Keratinocyte (primary cell): ENCODE data around the gene SUN3. TPM values are rescaled to one million over a fixed set of nuclear protein-coding genes. Genes with fewer than 3 reads are reported as not detected.

Experiments
- DNase-seq: peaks from one replicate; pipeline ENCODE4 v3.0.0-alpha.2; 2011; ENCODE audit warnings: low read depth, missing footprints, low spot score
- FAIRE-seq: peaks from 2 replicates; lab custom pipeline; 2011; peaks lifted over from hg19 to GRCh38; lab: Jason Lieb, UNC
- H2AFZ ChIP-seq: 2 replicates; pipeline ENCODE4 v1.6.0; 2012; ENCODE audit warnings: low read length, control low read depth, inconsistent platforms; ENCODE audit not compliant: control insufficient read depth
- H3K27ac ChIP-seq: 2 replicates; pipeline ENCODE4 v1.5.1; 2011; ENCODE audit warnings: low read length; ENCODE audit not compliant: control insufficient read depth, insufficient read depth
- H3K27me3 ChIP-seq: 3 replicates; pipeline ENCODE4 v1.6.0; 2011; ENCODE audit warnings: low read length; ENCODE audit not compliant: control insufficient read depth, insufficient read depth; ENCODE audit errors: extremely low read depth
- H3K36me3 ChIP-seq, 2 experiments: 2 replicates in 1 of 2; 3 replicates in 1 of 2; pipeline ENCODE4 v1.5.1; 2011; ENCODE audit warnings: low read length in 2 of 2, mild to moderate bottlenecking in 1 of 2; ENCODE audit not compliant: control insufficient read depth in 2 of 2, insufficient read depth in 2 of 2; ENCODE audit errors: extremely low read depth in 1 of 2
- H3K4me1 ChIP-seq: 3 replicates; pipeline ENCODE4 v1.5.1; 2011; ENCODE audit warnings: low read length; ENCODE audit not compliant: control insufficient read depth, insufficient read depth; ENCODE audit errors: extremely low read depth
- H3K4me2 ChIP-seq: 3 replicates; pipeline ENCODE4 v1.6.0; 2011; ENCODE audit warnings: low read depth, low read length; ENCODE audit not compliant: control insufficient read depth, insufficient read depth; ENCODE audit errors: extremely low read depth
- H3K4me3 ChIP-seq, 3 experiments: fragments of 200-600 bp in 1 of 3; sonication (generic) in 1 of 3; 2 replicates in 2 of 3; 3 replicates in 1 of 3; pipeline ENCODE4 v1.5.1; 2011 to 2016; ENCODE audit warnings: low read length in 3 of 3, mild to moderate bottlenecking in 3 of 3, control low read depth in 2 of 3, inconsistent platforms in 1 of 3, low read depth in 1 of 3, mixed read lengths in 1 of 3, mixed run types in 1 of 3, moderate library complexity in 1 of 3; ENCODE audit not compliant: control insufficient read depth in 2 of 3, insufficient read depth in 2 of 3; ENCODE audit errors: extremely low read depth in 1 of 3
- H3K79me2 ChIP-seq: 2 replicates; pipeline ENCODE4 v1.6.0; 2012; ENCODE audit warnings: low read length; ENCODE audit not compliant: control insufficient read depth, insufficient read depth
- H3K9ac ChIP-seq: 3 replicates; pipeline ENCODE4 v1.6.0; 2011; ENCODE audit warnings: low read length; ENCODE audit not compliant: control insufficient read depth, insufficient read depth; ENCODE audit errors: extremely low read depth
- H3K9me1 ChIP-seq: 3 replicates; pipeline ENCODE4 v1.6.0; 2011; ENCODE audit warnings: low read length; ENCODE audit not compliant: control insufficient read depth, insufficient read depth; ENCODE audit errors: extremely low read depth
- H3K9me3 ChIP-seq: 2 replicates; pipeline ENCODE4 v1.5.1; 2012; ENCODE audit warnings: low read depth, low read length; ENCODE audit not compliant: control insufficient read depth
- H4K20me1 ChIP-seq: 3 replicates; pipeline ENCODE4 v1.6.0; 2011; ENCODE audit warnings: low read length; ENCODE audit not compliant: control insufficient read depth, insufficient read depth; ENCODE audit errors: extremely low read depth
- EZH2 ChIP-seq: IDR thresholded peaks from one replicate; pipeline ENCODE4 v1.6.1; 2012; ENCODE audit warnings: inconsistent platforms, mild to moderate bottlenecking, low read length, moderate library complexity
- dilution Hi-C: fragments of 300-500 bp; cut with MboI; formaldehyde crosslinking; loops from one replicate; pipeline ENCODE4 v1.7.0; 2020; ENCODE audit warnings: low sequenced_read_pairs; ENCODE audit not compliant: extremely low pct_ligation_motif_present
- polyA plus RNA-seq, 5 experiments: library from polyadenylated mRNA; depleted of rRNA in 3 of 5; stranded (reverse) in 3 of 5; stranded (forward) in 1 of 5; unstranded in 1 of 5; fragments of >200 nt; gene quantifications; 1 replicate in 1 of 5; 2 replicates in 3 of 5; 3 replicates in 1 of 5; pipeline versions ENCODE4 v1.2.1 to v1.2.3, GENCODE V29; 2011 to 2012; ENCODE audit warnings: missing spikeins in 2 of 5, low read depth in 1 of 5, low replicate concordance in 1 of 5
- TF ChIP-seq, protein P1 (sequence below), 3 experiments: IDR thresholded peaks in 1 of 3; conservative IDR thresholded peaks in 1 of 3; optimal IDR thresholded peaks in 1 of 3; 2 replicates in 2 of 3; 3 replicates in 1 of 3; pipeline versions ENCODE3 to v1.5.1; 2011; ENCODE audit warnings: low read length in 3 of 3, mild to moderate bottlenecking in 3 of 3, moderate library complexity in 2 of 3, control low read depth in 1 of 3, inconsistent platforms in 1 of 3; ENCODE audit not compliant: insufficient read depth in 2 of 3; ENCODE audit errors: extremely low read depth in 1 of 3

Gene SUN3
- polyA plus RNA-seq, 1 donor (not counting 4 experiments of a cell fraction or from before 2014, with no cell fraction given) = not detected

DNA sequence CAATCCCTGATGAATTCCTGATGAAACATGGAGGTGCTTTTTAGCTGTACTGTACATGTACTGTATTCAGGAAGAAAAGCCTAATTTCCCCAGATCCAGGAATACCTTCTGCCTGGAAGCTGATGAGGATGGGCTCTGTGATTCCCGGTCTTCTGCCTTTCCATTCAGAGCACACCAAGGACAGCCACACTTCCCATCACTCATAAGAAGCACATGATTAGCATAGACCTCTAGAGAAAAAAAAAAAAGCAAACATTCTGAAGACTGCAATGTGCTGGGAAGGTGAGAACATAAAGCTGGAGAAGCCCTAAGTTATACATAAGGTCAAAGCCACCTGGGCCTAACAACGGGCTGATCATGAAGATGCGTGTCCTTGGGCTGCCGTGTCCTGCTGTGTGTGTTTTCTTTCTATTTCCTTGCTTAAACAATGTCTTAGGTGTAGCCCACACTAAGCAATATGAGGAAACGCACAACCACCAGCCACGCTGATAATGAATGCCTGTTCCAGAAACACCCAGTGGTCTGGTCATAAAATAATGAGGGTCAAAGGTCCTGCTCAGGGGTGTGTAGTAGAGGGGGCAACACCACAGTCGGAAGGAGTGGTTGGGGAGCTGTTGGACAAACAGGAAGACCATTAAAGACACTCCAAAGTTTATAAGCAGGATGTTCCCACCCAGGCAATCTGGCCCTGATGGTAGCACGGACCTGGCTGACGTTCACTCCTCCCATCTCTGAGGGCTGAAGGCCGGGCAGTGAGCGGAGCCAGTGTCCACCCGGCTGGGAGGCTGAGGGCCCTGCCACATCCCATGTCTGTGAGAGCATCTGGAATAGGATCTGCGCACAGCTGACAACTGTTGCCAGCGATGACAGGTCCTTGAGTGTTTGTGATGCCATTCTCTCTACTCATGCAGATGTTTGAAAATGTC lies 88.6 kb downstream of the SUN3 start:
- no peak overlapping the region for H2AFZ ChIP-seq
- no peaks in the 10 kb centered on the region for H3K9me3 ChIP-seq
- no peak overlapping the region for H3K27ac ChIP-seq
- no peak for TF ChIP-seq EZH2
- TF ChIP-seq, protein P1, sequence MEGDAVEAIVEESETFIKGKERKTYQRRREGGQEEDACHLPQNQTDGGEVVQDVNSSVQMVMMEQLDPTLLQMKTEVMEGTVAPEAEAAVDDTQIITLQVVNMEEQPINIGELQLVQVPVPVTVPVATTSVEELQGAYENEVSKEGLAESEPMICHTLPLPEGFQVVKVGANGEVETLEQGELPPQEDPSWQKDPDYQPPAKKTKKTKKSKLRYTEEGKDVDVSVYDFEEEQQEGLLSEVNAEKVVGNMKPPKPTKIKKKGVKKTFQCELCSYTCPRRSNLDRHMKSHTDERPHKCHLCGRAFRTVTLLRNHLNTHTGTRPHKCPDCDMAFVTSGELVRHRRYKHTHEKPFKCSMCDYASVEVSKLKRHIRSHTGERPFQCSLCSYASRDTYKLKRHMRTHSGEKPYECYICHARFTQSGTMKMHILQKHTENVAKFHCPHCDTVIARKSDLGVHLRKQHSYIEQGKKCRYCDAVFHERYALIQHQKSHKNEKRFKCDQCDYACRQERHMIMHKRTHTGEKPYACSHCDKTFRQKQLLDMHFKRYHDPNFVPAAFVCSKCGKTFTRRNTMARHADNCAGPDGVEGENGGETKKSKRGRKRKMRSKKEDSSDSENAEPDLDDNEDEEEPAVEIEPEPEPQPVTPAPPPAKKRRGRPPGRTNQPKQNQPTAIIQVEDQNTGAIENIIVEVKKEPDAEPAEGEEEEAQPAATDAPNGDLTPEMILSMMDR (optimal IDR thresholded peaks at IDR 0.05 in 1 of 3, IDR thresholded peaks at IDR 0.05 in 1 of 3, conservative IDR thresholded peaks at IDR 0.05 in 1 of 3; ENCODE audit: extremely low read depth in 1 of 3, insufficient read depth in 2 of 3, low read length in 3 of 3) = no peak
- no peak overlapping the region for H3K4me2 ChIP-seq
- FAIRE-seq (no peak), DNase-seq (no peak)
- no peak overlapping the region for H3K9ac ChIP-seq
- H3K9me1 ChIP-seq = no peaks in the 10 kb centered on the region
- no peaks in the 10 kb centered on the region for H4K20me1 ChIP-seq
- H3K79me2 ChIP-seq = no peaks in the 10 kb centered on the region
- no peaks in the 10 kb centered on the region for H3K27me3 ChIP-seq
- H3K4me1 ChIP-seq = no peaks in the 10 kb centered on the region
- no peaks in the 10 kb centered on the region for H3K36me3 ChIP-seq
- dilution Hi-C loops = no loop called here
- H3K4me3 ChIP-seq = no peak overlapping the region

DNA sequence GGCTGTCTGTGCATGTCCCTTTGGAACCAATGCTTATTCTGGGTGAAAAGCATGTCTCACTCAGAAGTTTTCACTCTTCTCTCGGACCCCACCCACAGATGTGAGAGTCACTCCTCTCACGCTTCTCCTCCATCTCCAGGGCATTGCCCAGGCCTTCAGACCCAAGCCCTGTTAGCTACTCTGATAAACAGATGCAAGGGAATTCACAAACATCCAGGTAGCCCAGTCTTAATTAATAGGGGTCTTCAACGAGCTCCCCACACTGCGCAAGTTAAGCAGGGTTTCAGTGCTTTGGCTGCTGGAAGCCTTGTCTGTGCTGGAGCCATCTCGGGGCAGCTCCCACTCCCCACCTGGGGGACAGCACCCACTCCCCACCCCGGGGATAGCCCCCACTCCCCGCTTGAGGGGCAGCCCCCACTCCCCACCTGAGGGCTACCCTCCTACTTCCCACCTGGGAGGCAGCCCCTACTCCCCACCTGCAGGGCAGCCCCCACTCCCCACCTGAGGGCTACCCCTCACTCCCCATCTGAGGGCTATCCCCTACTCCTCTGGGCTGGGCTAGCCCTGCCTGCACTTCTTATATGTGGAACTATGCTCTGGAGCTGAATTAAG lies 89.4 kb downstream of the SUN3 start:
- Histone ChIP-seq H3K79me2 (no peaks in the 10 kb centered on the region), H3K9me3 (no peaks in the 10 kb centered on the region), H4K20me1 (no peaks in the 10 kb centered on the region), H3K4me1 (no peaks in the 10 kb centered on the region), H3K27me3 (no peaks in the 10 kb centered on the region), H3K9ac (no peak overlapping the region), H3K27ac (no peak overlapping the region), H3K9me1 (no peaks in the 10 kb centered on the region), H3K4me2 (no peak overlapping the region), H3K36me3 (no peaks in the 10 kb centered on the region), H3K4me3 (no peak overlapping the region), H2AFZ (no peak overlapping the region)
- TF ChIP-seq, protein P1 (optimal IDR thresholded peaks at IDR 0.05 in 1 of 3, IDR thresholded peaks at IDR 0.05 in 1 of 3, conservative IDR thresholded peaks at IDR 0.05 in 1 of 3; ENCODE audit: extremely low read depth in 1 of 3, insufficient read depth in 2 of 3, low read length in 3 of 3) = no peak
- no peak for TF ChIP-seq EZH2
- DNase-seq = no peak
- dilution Hi-C loops = no loop called here
- FAIRE-seq = no peak
